HG03196 (cell line): Measurements from ENCODE around the gene SCAMP4.

Experiments
- ATAC-seq: cut with Tn5 transposase; IDR thresholded peaks from one replicate; pipeline ENCODE4 v1.9.1; 2021; ENCODE audit not compliant: unreplicated experiment

SCAMP4 gene

DNA sequence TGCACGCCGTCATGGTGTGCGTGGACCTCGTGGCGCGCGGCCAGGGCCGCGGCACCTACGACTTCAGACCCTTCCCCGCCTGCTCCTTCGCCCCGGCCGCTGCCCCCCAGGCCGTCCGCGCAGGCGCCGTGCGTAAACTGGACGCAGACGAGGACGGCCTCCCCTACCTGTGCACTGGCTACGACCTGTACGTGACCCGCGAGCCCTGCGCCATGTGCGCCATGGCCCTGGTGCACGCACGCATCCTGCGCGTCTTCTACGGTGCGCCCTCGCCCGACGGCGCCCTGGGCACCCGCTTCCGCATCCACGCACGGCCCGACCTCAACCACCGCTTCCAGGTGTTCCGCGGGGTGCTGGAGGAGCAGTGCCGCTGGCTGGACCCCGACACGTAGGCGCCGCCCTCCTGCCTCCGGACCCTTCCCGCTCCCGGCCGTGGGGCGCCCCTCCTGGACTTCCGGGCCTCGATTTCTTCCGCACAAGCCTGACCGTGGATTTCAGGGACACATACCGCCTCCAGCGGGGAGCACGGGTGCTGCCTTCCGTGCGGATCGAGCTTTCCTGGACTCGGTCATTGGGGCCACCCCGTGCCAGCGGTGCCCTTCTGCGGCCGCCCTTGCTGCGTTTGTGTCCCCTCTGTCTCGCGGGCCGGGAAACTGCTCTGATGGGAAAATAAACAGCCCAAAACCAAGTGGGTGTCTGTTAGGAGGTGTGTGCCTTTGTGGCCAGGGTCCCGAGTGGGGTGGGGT, 7.7 kb downstream of the SCAMP4 start:
- no peak for ATAC-seq

GRCh38 chr19:1913781-1914577, 8.8 kb downstream of the SCAMP4 start:
- ATAC-seq, result no peak

- no peak for ATAC-seq
These were observed 9.7 kb downstream of the SCAMP4 start for GRCh38 chr19:1914826-1915341.

DNA sequence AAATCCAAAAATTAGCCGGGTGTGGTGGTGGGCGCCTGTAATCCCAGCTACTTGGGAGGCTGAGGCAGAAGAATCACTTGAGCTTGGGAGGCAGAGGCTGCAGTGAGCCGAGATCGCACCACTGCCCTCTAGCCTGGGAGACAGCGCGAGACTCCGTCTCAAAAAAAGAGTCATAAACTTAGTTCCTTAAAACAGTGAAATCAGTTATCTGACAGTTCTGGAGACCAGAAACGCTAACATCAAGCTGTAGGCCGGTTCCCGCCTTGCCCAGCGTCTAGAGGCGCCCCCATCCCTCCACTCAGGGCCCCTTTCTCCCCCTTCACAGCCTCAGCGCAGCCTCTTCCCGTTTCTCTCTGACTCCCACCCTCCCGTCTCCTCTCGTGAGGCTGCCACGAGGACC, 11.9 kb downstream of the SCAMP4 start:
- no peak for ATAC-seq

GRCh38 chr19:1917926-1918325, 12.7 kb downstream of the SCAMP4 start:
- ATAC-seq, result no peak

DNA sequence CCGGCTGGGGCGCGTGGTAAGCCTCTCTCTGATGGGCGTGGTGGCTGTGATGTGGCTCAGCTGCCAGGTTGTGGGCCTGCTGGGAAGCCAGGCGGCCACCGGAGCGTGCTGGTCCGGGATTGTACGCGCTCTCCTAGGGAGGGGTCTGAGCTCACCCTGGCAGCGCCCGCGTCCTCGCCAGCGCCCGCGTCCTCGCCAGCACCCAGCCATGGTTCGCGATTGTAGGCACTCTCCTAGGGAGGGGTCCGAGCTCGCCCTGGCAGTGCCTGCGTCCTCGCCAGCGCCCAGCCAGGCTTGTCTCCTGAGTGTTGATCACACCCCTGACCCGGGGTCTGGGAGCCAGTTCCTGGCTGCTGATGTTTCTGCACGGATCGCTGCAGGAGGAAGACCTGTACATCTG, 13.8 kb downstream of the SCAMP4 start:
- ATAC-seq, result no peak

DNA sequence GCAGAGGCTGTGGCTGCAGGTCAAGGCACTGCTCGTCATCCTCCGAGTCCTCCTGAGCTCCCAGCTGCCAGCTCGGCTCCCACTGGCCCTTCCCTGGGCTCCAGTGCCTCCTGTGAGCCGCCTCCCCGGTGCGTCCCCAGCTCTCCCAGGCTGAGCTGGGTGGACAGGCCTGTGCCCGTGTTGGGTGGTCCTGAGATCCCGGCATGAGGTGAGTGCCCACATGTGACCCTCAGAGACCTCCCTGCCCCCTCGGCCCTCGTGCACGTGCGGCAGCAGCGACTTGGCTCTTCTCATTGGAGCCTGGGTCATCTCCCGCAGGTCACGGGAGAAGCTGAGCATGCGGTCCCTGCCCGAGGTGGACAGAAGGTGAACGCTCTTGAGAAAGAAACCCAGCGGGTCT, 15.4 kb downstream of the SCAMP4 start:
- ATAC-seq, result no peak

DNA sequence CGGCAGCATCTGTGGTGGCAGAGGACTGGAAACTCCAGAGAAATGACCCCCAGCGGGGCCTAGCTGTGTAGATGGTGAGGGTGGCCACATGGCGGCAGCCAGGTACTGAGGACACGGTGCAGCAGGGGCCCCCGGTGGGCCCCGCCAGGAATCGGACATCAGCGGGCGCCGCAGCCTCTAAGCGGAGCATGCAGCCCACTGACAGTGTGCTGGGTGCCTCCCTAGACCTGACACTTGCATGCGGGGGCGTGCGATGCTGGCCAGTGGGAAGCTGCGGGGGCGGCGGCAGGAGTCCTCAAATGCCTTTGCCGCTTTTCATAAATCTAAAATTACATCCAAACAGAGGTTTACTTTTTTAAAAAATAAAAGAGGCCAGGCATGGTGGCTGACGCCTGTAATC, 16.1 kb downstream of the SCAMP4 start:
- ATAC-seq, result no peak

DNA sequence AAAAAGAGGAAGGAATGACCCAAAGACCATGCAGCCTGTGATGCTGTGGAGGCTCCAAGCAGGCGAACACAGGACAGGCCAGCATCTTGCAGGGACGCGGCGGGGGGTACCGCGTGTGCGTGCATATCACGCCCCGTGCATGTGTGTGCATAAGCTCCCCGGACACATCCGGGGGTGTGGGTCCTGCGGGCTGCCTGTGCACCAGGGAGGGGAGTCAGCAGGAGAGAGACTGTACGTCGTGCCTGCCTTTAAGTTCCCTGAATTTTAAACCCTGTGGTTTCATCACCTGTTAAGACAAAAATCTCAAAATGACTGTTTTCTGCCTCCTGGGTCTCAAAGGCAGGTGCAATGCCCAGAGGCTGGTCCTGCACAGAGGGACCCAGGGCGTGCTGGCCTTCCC, 16.6 kb downstream of the SCAMP4 start:
- ATAC-seq, result no peak

GRCh38 chr19:1922803-1923202, 17.6 kb downstream of the SCAMP4 start:
- no peak for ATAC-seq

- no peak for ATAC-seq
These were observed 18.1 kb downstream of the SCAMP4 start for GRCh38 chr19:1923319-1923718.

- no peak for ATAC-seq
These were observed 19.2 kb downstream of the SCAMP4 start for GRCh38 chr19:1924320-1924961.

- ATAC-seq, result no peak
These were observed 20.3 kb downstream of the SCAMP4 start for GRCh38 chr19:1925544-1925943.

- peak; percentile 56 for ATAC-seq
These were observed 24.0 kb downstream of the SCAMP4 start for GRCh38 chr19:1929021-1929742.

DNA sequence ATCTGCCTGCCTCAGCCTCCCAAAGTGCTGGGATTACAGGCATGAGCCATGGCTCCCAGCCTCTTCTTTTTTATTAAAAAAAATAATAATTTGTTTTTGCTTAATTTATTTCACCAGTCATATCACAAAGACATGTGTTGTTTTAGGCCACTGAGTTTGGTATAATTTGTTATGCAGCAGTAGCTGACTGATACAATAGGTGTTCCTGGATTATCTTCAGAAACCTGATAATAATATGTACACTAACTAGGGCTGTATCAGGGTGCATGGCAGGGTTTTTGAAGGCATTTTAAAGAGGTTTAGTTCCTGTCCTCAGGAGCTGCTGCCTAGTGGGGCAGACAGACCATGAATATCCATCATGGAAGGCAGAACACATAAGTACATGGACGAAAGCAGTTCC, 26.2 kb downstream of the SCAMP4 start:
- no peak for ATAC-seq

- ATAC-seq, result no peak
These were observed 27.2 kb downstream of the SCAMP4 start for GRCh38 chr19:1932395-1932794.

- ATAC-seq, result no peak
These were observed 28.0 kb downstream of the SCAMP4 start for GRCh38 chr19:1933244-1933643.

- ATAC-seq, result no peak
These were observed 28.7 kb downstream of the SCAMP4 start for GRCh38 chr19:1933942-1934341.

DNA sequence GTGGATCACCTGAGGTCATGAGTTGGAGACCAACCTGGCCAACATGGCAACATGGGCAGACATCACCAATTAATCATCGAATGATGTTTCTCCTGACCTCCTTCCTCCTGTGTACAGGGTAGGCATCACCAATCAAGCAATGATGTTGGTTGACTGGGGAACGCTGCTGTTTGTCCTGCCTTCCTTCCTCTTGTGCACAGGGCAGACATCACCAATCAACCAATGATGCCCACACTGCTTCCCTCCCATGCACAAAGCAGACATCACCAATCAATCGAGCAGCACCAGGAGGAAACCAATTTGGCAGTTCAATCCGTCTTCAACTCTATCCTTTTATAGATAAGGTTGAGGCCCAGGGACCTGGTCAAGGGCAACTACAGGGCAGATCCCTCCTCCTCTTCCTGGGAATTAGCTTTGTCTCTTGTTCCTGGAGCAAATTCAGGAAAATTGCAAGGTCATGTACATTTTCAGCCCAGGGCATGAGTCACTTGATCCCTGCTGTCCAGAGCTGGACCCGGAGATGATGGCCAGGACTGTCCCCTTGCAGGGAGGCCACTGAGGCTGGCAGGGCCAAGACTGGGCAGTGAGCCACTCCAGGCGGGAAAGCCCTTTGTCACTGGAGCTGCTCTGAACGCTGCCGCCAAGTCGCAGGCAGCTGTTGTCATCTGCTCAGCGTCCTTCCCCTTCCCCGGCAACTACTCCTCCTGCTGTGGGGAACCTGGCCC, 30.4 kb downstream of the SCAMP4 start:
- ATAC-seq, result no peak

DNA sequence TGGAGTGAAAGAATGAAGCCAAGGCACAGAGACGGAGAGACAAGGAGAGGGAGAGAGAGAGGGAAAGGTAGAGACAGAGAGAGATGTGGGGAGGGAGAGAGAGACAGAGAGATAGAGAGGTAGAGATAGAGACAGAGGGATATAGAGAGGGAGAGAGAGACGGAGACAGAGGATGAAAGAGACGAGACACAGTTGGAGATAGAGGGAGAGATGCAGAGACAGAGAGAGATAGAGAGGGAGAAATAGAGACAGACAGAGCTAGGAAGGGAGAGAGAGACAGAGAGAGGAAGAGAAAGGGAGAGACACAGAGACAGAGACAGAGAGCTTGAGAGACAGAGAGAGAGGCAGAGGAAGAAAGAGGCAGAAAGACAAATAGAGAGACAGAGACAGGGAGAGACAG, 31.2 kb downstream of the SCAMP4 start:
- no peak for ATAC-seq
